RWPE1 (cell line): ENCODE measurements around the gene GJA4.

Experiments
- CTCF ChIA-PET: fragments of 350-600 bp; sonication (Branson Sonifier 250); formaldehyde crosslinking; extraction: SDS; loops from one replicate; lab custom pipeline; 2021; lab: Yijun Ruan, JAX
- POLR2A ChIA-PET: fragments of 400-600 bp; formaldehyde crosslinking; extraction: SDS; loops from one replicate; lab custom pipeline; 2020; ENCODE audit warnings: antibody characterized with exemption; ENCODE audit not compliant: low non-redundant PET; lab: Yijun Ruan, JAX
- DNase-seq: peaks from one replicate; pipeline ENCODE4 v3.0.0; 2012; ENCODE audit warnings: low spot score
- H3K27ac ChIP-seq: fragments of 450-650 bp; 2 replicates; pipeline ENCODE4 v1.5.1; 2017
- TF ChIP-seq, protein P1 (sequence below): fragments of 450-650 bp; conservative IDR thresholded peaks from 2 replicates; pipeline ENCODE4 v1.5.1; 2017; ENCODE audit warnings: low read depth, mild to moderate bottlenecking

Gene GJA4

GRCh38 chr1:34747638-34747941 lies 45.2 kb upstream of the GJA4 start:
- CTCF ChIA-PET: interaction anchor here (0.7 kb wide), 1 partner anchor 104 kb away, joined by 3 read pairs; no protein-coding TSS in a partner anchor

DNA sequence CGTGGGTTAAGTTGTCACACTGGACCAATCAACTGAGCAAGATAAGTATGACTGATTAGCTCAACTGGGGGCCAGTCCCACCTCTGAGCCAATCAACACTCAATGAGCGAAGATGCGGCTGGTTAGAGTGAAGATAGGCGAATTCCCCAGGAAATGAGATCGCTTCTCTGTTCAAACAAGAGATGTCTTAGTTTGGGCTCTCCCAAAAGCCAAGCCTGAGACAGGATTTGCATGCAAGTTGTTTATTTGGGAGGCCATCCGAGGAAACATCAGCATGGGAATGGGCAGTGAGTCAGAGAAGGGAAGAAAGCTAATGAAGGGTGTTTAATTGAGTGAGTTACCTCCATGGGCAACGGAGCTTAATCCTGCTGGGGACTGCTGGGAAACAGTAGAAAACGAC lies 42.8 kb upstream of the GJA4 start:
- POLR2A ChIA-PET: no interaction called here
- CTCF ChIA-PET: interaction anchor here (0.7 kb wide), 1 partner anchor 22 kb away, joined by 3 read pairs; no protein-coding TSS in a partner anchor

More at GRCh38 chr1:34747638-34747941, 45.2 kb upstream of the GJA4 start:
- TF ChIP-seq, protein P1, sequence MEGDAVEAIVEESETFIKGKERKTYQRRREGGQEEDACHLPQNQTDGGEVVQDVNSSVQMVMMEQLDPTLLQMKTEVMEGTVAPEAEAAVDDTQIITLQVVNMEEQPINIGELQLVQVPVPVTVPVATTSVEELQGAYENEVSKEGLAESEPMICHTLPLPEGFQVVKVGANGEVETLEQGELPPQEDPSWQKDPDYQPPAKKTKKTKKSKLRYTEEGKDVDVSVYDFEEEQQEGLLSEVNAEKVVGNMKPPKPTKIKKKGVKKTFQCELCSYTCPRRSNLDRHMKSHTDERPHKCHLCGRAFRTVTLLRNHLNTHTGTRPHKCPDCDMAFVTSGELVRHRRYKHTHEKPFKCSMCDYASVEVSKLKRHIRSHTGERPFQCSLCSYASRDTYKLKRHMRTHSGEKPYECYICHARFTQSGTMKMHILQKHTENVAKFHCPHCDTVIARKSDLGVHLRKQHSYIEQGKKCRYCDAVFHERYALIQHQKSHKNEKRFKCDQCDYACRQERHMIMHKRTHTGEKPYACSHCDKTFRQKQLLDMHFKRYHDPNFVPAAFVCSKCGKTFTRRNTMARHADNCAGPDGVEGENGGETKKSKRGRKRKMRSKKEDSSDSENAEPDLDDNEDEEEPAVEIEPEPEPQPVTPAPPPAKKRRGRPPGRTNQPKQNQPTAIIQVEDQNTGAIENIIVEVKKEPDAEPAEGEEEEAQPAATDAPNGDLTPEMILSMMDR: no peak
- no peak for DNase-seq
- H3K27ac ChIP-seq: no peak overlapping the region
- POLR2A ChIA-PET: no interaction called here

GRCh38 chr1:34750610-34751009 lies 42.2 kb upstream of the GJA4 start:
- POLR2A ChIA-PET: no interaction called here

More for the DNA sequence above, 42.8 kb upstream of the GJA4 start:
- no peak for DNase-seq
- H3K27ac ChIP-seq: no peak overlapping the region
- TF ChIP-seq, protein P1: no peak

GRCh38 chr1:34753163-34753562 lies 39.6 kb upstream of the GJA4 start:
- CTCF ChIA-PET: interaction anchor here (1.7 kb wide), 1 partner anchor 11 kb away, joined by 7 read pairs; no protein-coding TSS in a partner anchor
- peak overlapping the region; percentile 99; the same call in 1 of the 2 replicates for H3K27ac ChIP-seq
- DNase-seq: no peak
- POLR2A ChIA-PET: no interaction called here
- TF ChIP-seq, protein P1: no peak

More at GRCh38 chr1:34750610-34751009, 42.2 kb upstream of the GJA4 start:
- DNase-seq: no peak
- no peak overlapping the region for H3K27ac ChIP-seq
- TF ChIP-seq, protein P1: no peak
- CTCF ChIA-PET: interaction anchor here (0.6 to 0.8 kb wide), 3 partner anchors 22 to 205 kb away, joined by 3 to 4 read pairs (median 3); no protein-coding TSS in a partner anchor

- peak; percentile 96 for DNase-seq
- POLR2A ChIA-PET: interaction anchor here (0.5 to 1.5 kb wide), 6 partner anchors 24 to 174 kb away, joined by 3 to 19 read pairs (median 4); partner anchors contain the start of genes DLGAP3 and SMIM12
- peak within 1 kb of the TSS; percentile 99 for H3K27ac ChIP-seq
- TF ChIP-seq, protein P1: no peak
- CTCF ChIA-PET: interaction anchor here (0.7 to 1.7 kb wide), 2 partner anchors 12 to 32 kb away, joined by 3 to 8 read pairs; no protein-coding TSS in a partner anchor
These were observed 37.7 kb upstream of the GJA4 start, which contains the start of gene GJB5 for GRCh38 chr1:34754964-34755637. Gene GJB5 (plus strand): TSS chr1:34755047. CDS start chr1:34757331, 2,284 bp downstream.

- ChIA-PET POLR2A (interaction anchor here (0.8 to 1.5 kb wide), 3 partner anchors 23 to 104 kb away, joined by 3 to 19 read pairs (median 4); partner anchors contain the start of gene SMIM12), CTCF (interaction anchor here (0.7 to 1.7 kb wide), 2 partner anchors 13 to 31 kb away, joined by 3 to 8 read pairs; no protein-coding TSS in a partner anchor)
- H3K27ac ChIP-seq: peak overlapping the region; percentile 99
- TF ChIP-seq, protein P1: no peak
- no peak for DNase-seq
These were observed 36.8 kb upstream of the GJA4 start for GRCh38 chr1:34755961-34756360.
